Astrocyte (in vitro differentiated cells and primary cell): ENCODE data around the gene BANK1.

ENCODE experiments used
- EZH2 ChIP-seq: IDR thresholded peaks from 2 replicates; pipeline ENCODE4 v1.6.1; 2012; ENCODE audit warnings: mild to moderate bottlenecking, low read length, inconsistent platforms; ENCODE audit not compliant: insufficient read depth
- TF ChIP-seq, protein P1 (sequence below): IDR thresholded peaks from 2 replicates; pipeline ENCODE4 v1.5.1; 2011; ENCODE audit warnings: low read depth, mild to moderate bottlenecking, inconsistent platforms, low read length, moderate library complexity; ENCODE audit not compliant: insufficient read depth

DNA sequence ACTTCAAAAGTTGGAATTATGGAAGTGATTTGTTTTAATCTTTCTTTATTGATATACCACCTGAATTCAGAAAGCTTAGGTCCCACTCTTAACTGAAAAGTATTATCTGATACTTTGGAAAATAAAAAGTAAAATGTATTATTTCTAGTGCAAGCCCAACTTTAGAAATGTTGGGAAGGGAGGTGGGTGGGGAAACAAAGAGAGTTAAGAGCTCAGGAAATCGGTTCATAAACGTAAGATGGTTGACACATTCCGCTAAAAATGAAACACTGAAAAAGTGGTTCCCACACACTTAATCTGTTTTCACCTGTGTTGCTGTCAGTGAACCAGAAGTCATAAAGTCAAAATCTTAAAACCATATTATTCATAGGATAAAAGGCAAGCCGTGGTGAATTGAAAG, 237.4 kb downstream of the BANK1 start:
- TF ChIP-seq, protein P1, sequence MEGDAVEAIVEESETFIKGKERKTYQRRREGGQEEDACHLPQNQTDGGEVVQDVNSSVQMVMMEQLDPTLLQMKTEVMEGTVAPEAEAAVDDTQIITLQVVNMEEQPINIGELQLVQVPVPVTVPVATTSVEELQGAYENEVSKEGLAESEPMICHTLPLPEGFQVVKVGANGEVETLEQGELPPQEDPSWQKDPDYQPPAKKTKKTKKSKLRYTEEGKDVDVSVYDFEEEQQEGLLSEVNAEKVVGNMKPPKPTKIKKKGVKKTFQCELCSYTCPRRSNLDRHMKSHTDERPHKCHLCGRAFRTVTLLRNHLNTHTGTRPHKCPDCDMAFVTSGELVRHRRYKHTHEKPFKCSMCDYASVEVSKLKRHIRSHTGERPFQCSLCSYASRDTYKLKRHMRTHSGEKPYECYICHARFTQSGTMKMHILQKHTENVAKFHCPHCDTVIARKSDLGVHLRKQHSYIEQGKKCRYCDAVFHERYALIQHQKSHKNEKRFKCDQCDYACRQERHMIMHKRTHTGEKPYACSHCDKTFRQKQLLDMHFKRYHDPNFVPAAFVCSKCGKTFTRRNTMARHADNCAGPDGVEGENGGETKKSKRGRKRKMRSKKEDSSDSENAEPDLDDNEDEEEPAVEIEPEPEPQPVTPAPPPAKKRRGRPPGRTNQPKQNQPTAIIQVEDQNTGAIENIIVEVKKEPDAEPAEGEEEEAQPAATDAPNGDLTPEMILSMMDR = no peak
- no peak for TF ChIP-seq EZH2
